ENCODE measurements around the gene ZMPSTE24. TPM values are rescaled to one million over a fixed set of nuclear protein-coding genes. Genes with fewer than 3 reads are reported as not detected.

Gene ZMPSTE24
- polyA plus RNA-seq, 1 donor (not counting 4 experiments of a cell fraction or from before 2014, with no cell fraction given), result 73.4 TPM

DNA sequence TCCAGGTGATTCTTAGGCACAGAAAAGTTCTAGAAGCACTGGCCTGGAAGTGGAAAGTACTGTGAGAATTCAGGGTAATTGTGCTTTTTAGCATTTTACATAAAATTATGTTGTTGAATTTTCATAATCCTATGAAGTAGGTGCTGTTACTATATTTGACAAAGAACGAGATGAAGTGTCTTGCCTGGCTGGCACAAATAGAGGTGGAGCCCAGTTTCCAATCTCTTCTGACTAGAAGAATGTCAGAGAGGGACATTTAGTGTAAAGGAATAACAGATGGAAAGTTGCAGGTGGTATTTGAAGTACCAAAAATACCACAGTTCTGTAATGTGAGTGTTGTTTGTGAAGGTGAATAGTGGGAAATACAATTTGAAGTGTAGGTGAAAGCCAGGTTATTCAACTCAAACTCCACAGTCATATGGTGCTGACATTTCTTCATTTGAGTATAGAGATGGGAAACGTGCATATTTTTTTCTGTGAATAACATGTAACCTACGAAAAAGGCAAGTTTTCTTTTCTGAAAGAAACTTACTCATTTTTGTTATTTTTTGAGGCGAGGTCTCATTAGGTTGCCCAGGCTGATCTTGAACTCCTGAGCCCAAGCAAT lies 13.8 kb upstream of the ZMPSTE24 start:
- no peak for TF ChIP-seq EZH2 (IDR thresholded peaks at IDR 0.05; ENCODE audit: low read length)
- TF ChIP-seq, protein P1, sequence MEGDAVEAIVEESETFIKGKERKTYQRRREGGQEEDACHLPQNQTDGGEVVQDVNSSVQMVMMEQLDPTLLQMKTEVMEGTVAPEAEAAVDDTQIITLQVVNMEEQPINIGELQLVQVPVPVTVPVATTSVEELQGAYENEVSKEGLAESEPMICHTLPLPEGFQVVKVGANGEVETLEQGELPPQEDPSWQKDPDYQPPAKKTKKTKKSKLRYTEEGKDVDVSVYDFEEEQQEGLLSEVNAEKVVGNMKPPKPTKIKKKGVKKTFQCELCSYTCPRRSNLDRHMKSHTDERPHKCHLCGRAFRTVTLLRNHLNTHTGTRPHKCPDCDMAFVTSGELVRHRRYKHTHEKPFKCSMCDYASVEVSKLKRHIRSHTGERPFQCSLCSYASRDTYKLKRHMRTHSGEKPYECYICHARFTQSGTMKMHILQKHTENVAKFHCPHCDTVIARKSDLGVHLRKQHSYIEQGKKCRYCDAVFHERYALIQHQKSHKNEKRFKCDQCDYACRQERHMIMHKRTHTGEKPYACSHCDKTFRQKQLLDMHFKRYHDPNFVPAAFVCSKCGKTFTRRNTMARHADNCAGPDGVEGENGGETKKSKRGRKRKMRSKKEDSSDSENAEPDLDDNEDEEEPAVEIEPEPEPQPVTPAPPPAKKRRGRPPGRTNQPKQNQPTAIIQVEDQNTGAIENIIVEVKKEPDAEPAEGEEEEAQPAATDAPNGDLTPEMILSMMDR (optimal IDR thresholded peaks at IDR 0.05 in 1 of 3, IDR thresholded peaks at IDR 0.05 in 1 of 3, conservative IDR thresholded peaks at IDR 0.05 in 1 of 3; ENCODE audit: extremely low read depth in 1 of 3, insufficient read depth in 2 of 3, low read length in 3 of 3), result no peak
- Histone ChIP-seq H3K9ac (ENCODE audit: control insufficient read depth, extremely low read depth, insufficient read depth, low read length) (no peak overlapping the region), H3K4me3 (ENCODE audit: control insufficient read depth in 2 of 3, extremely low read depth in 1 of 3, insufficient read depth in 2 of 3, low read depth in 1 of 3, low read length in 3 of 3) (no peak overlapping the region), H3K4me1 (ENCODE audit: control insufficient read depth, extremely low read depth, insufficient read depth, low read length) (peaks cover 22% of the 10 kb centered on the region), H3K9me1 (ENCODE audit: control insufficient read depth, extremely low read depth, insufficient read depth, low read length) (no peaks in the 10 kb centered on the region), H4K20me1 (ENCODE audit: control insufficient read depth, extremely low read depth, insufficient read depth, low read length) (no peaks in the 10 kb centered on the region), H3K4me2 (ENCODE audit: control insufficient read depth, extremely low read depth, insufficient read depth, low read depth, low read length) (no peak overlapping the region), H3K27me3 (ENCODE audit: control insufficient read depth, extremely low read depth, insufficient read depth, low read length) (no peaks in the 10 kb centered on the region), H2AFZ (ENCODE audit: control insufficient read depth, low read length) (no peak overlapping the region), H3K9me3 (ENCODE audit: control insufficient read depth, low read depth, low read length) (no peaks in the 10 kb centered on the region), H3K36me3 (ENCODE audit: control insufficient read depth in 2 of 2, extremely low read depth in 1 of 2, insufficient read depth in 2 of 2, low read length in 2 of 2) (no peaks in the 10 kb centered on the region), H3K79me2 (ENCODE audit: control insufficient read depth, insufficient read depth, low read length) (no peaks in the 10 kb centered on the region), H3K27ac (ENCODE audit: control insufficient read depth, insufficient read depth, low read length) (no peak overlapping the region)
- no peak for DNase-seq (ENCODE audit: low read depth, low spot score)
- no peak for FAIRE-seq
- dilution Hi-C loops (cut with MboI; ENCODE audit: extremely low pct_ligation_motif_present, low sequenced_read_pairs), result no loop called here

DNA sequence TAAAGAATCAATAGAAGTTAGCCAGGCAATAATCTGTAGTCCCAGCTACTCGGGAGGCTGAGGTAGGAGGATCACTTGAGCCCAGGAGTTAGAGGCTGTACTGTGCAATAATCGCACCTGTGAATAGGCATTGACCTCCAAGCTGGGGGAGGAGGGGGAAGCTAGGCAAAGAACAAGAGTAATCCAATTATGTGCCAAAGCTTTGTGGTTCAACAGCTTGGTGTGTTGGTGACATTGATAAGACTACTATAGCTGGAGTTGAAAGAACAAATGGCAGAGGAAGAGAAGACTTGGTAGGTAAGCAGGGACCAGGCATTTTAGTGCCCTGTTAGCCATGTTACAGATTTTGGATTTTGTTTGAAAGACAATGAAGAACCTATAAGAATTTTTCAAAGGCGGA lies 12.3 kb upstream of the ZMPSTE24 start:
- TF ChIP-seq, protein P1 (optimal IDR thresholded peaks at IDR 0.05 in 1 of 3, IDR thresholded peaks at IDR 0.05 in 1 of 3, conservative IDR thresholded peaks at IDR 0.05 in 1 of 3; ENCODE audit: extremely low read depth in 1 of 3, insufficient read depth in 2 of 3, low read length in 3 of 3), result no peak
- no peak for TF ChIP-seq EZH2 (IDR thresholded peaks at IDR 0.05; ENCODE audit: low read length)
- Histone ChIP-seq H3K79me2 (ENCODE audit: control insufficient read depth, insufficient read depth, low read length) (no peaks in the 10 kb centered on the region), H3K9me3 (ENCODE audit: control insufficient read depth, low read depth, low read length) (no peaks in the 10 kb centered on the region), H2AFZ (ENCODE audit: control insufficient read depth, low read length) (no peak overlapping the region), H3K4me2 (ENCODE audit: control insufficient read depth, extremely low read depth, insufficient read depth, low read depth, low read length) (no peak overlapping the region), H3K9ac (ENCODE audit: control insufficient read depth, extremely low read depth, insufficient read depth, low read length) (no peak overlapping the region), H3K27me3 (ENCODE audit: control insufficient read depth, extremely low read depth, insufficient read depth, low read length) (no peaks in the 10 kb centered on the region), H3K9me1 (ENCODE audit: control insufficient read depth, extremely low read depth, insufficient read depth, low read length) (no peaks in the 10 kb centered on the region), H3K4me1 (ENCODE audit: control insufficient read depth, extremely low read depth, insufficient read depth, low read length) (peaks cover 22% of the 10 kb centered on the region), H3K36me3 (ENCODE audit: control insufficient read depth in 2 of 2, extremely low read depth in 1 of 2, insufficient read depth in 2 of 2, low read length in 2 of 2) (no peaks in the 10 kb centered on the region), H4K20me1 (ENCODE audit: control insufficient read depth, extremely low read depth, insufficient read depth, low read length) (no peaks in the 10 kb centered on the region), H3K4me3 (ENCODE audit: control insufficient read depth in 2 of 3, extremely low read depth in 1 of 3, insufficient read depth in 2 of 3, low read depth in 1 of 3, low read length in 3 of 3) (no peak overlapping the region), H3K27ac (ENCODE audit: control insufficient read depth, insufficient read depth, low read length) (no peak overlapping the region)
- no peak for FAIRE-seq
- DNase-seq (ENCODE audit: low read depth, low spot score), result no peak
- dilution Hi-C loops (cut with MboI; ENCODE audit: extremely low pct_ligation_motif_present, low sequenced_read_pairs), result no loop called here
